Skeletal muscle tissue (tissue), 4 donors: ENCODE measurements around the gene DUOX1. TPM values are rescaled to one million over a fixed set of nuclear protein-coding genes. Genes with fewer than 3 reads are reported as not detected.
"Not testable (repeated sequence)": the region's sequence is repeated elsewhere in the genome, so short reads cannot be mapped to it uniquely, and the experiment has no call there.

Experiments used
- H3K27ac ChIP-seq: one replicate; pipeline ENCODE4 v1.7.0; 2013; ENCODE audit warnings: mild to moderate bottlenecking, low read depth, low read length, inconsistent platforms
- H3K27me3 ChIP-seq, 3 donors: one replicate each; pipeline ENCODE4 v1.7.0; 2013; ENCODE audit warnings: low read length in 3 of 3; ENCODE audit not compliant: control insufficient read depth in 3 of 3, insufficient read depth in 3 of 3
- H3K36me3 ChIP-seq, 3 donors: one replicate each; pipeline ENCODE4 v1.7.0; 2013; ENCODE audit warnings: low read length in 3 of 3; ENCODE audit not compliant: control insufficient read depth in 3 of 3, insufficient read depth in 3 of 3
- H3K4me1 ChIP-seq, 3 donors: one replicate each; pipeline ENCODE4 v1.7.0; 2013; ENCODE audit warnings: low read length in 3 of 3, mild to moderate bottlenecking in 3 of 3; ENCODE audit not compliant: control insufficient read depth in 3 of 3, insufficient read depth in 3 of 3
- H3K4me3 ChIP-seq, 3 donors: one replicate each; pipeline ENCODE4 v1.7.0; 2013; ENCODE audit warnings: low read length in 3 of 3
- H3K9ac ChIP-seq, 3 donors: one replicate each; pipeline ENCODE4 v1.7.0; 2013; ENCODE audit warnings: low read length in 3 of 3, mild to moderate bottlenecking in 3 of 3, moderate library complexity in 2 of 3, low read depth in 1 of 3
- H3K9me3 ChIP-seq, 3 donors: one replicate each; pipeline ENCODE4 v1.7.0; 2013; ENCODE audit warnings: low read length in 3 of 3; ENCODE audit not compliant: control insufficient read depth in 3 of 3
- total RNA-seq: library from RNA; depleted of rRNA; stranded (reverse); fragments of >200 nt; gene quantifications from one replicate; pipeline ENCODE4 v1.2.3, GENCODE V29; 2014
- donor health status: Osteomylitis.

The DUOX1 gene
- total RNA-seq, 1 donor from 2014 or later, result under 0.01 TPM

DNA sequence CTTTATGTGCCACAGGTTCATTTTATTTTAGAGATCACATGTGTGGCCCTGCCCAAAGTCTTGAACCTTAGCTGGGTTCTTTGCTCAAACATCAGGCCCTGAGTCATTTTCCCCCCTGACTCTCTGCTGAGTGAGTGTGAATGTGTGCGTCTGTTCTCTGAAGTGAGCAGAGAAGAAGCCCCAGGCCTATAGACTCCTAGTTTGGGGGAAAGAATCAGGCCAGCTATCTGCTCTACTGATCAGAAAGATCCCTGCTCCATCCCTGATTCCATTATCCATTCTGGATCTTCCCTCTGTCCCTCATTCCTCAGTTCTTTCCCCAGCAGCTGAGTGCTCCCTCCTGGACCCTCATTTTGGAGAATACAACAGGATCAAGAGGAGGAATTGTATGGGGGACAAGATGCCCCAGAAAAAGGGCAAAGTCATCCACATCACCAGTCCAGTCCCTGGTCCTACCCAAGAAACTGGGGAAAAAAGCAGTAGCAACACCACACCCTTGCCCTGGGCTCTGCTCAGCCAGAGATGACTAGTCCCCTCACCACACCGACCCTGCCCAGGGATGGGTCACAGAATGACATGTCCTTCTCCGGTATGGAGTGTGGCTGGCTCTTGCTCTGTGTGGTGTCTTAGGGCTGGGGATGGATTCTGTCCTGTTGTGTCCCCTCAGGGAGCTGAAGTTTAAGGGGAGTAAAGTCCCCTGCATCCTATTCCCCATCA lies 3.2 kb downstream of the DUOX1 start:
- no peak overlapping the region for H3K4me3 ChIP-seq
- no peaks in the 10 kb centered on the region for H3K36me3 ChIP-seq
- H3K9ac ChIP-seq, result no peak overlapping the region
- H3K27ac ChIP-seq, result no peak overlapping the region
- peaks cover 5 to 7% (median 5%) of the 10 kb centered on the region in 3 donors for H3K4me1 ChIP-seq
- no peaks in the 10 kb centered on the region for H3K9me3 ChIP-seq
- peaks cover 67 to 68% (median 67%) of the 10 kb centered on the region in 3 donors for H3K27me3 ChIP-seq

DNA sequence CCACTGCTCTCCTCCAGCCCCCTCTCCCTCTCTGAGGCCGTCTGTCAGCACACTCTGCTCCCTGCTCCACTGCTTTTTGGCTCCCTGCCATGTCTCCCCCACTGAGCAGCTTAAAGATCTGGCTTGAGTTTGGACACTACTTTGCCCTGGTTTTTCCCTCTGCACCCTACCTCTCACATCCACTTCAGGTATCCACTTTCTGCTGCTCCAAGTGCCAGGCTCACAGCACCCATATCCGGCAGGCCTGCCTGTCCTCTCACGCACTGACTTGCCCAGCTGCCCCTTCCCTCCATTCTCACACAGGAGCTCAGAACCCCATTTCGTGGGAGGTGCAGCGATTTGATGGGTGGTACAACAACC lies 3.7 kb downstream of the DUOX1 start:
- no peak overlapping the region for H3K27ac ChIP-seq
- H3K27me3 ChIP-seq, result peaks cover 62 to 67% (median 64%) of the 10 kb centered on the region in 3 donors
- H3K36me3 ChIP-seq, result no peaks in the 10 kb centered on the region
- H3K9ac ChIP-seq, result no peak overlapping the region
- no peak overlapping the region for H3K4me3 ChIP-seq
- H3K4me1 ChIP-seq, result peaks cover 5 to 7% (median 5%) of the 10 kb centered on the region in 3 donors
- H3K9me3 ChIP-seq, result no peaks in the 10 kb centered on the region

DNA sequence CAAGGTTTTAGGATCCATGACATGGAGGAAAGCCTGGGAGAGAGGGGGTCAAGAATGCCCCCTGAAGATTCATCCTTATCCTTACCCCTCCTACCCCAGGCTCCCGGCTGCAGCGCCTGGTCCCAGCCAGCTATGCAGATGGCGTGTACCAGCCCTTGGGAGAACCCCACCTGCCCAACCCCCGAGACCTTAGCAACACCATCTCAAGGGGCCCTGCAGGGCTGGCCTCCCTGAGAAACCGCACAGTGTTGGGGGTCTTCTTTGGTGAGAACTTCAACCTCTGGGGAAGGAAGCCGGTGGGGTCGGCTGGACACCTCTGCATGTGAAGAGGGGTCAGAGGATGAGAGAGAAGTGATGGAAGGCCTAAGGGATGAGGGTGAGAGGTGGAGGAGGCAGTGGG lies 4.3 kb downstream of the DUOX1 start:
- no peak overlapping the region for H3K9ac ChIP-seq
- peaks cover 5 to 7% (median 5%) of the 10 kb centered on the region in 3 donors for H3K4me1 ChIP-seq
- H3K4me3 ChIP-seq, result no peak overlapping the region
- H3K9me3 ChIP-seq, result no peaks in the 10 kb centered on the region
- no peaks in the 10 kb centered on the region for H3K36me3 ChIP-seq
- H3K27me3 ChIP-seq, result peaks cover 57 to 62% (median 59%) of the 10 kb centered on the region in 3 donors
- no peak overlapping the region for H3K27ac ChIP-seq

DNA sequence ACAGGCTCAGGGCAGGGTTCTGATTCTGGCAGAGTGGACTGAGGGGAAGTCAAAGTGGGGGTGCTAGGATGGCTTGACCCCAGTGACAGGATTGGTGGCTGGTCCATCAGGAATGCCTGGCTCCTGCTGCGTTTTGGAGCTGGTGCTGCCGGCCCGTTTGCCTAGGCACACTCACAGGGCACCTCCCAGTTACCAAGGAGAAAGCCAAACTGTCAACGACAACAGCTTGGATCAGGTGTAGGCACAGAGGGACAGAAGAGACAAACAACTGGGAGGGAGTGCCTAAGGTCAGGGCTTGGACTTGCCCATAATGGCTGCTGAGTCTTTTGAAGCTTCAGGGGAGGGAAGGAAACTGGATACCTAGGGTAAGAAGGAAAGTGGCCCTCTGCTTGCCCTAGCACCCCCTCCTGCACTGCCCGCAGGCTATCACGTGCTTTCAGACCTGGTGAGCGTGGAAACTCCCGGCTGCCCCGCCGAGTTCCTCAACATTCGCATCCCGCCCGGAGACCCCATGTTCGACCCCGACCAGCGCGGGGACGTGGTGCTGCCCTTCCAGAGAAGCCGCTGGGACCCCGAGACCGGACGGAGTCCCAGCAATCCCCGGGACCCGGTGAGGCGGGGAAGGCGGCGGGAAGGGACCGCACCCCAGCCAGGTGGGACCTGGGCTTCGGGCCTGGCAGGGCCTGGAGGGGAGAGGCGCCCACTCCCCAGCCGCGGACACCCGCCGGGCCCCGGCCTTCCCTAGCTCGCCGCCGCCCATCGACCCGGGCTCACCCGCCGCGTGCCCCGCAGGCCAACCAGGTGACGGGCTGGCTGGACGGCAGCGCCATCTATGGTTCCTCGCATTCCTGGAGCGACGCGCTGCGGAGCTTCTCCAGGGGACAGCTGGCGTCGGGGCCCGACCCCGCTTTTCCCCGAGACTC lies 5.1 kb downstream of the DUOX1 start:
- Histone ChIP-seq H3K9me3 (no peaks in the 10 kb centered on the region), H3K9ac (no peak overlapping the region), H3K4me1 (peaks cover 5 to 7% (median 5%) of the 10 kb centered on the region in 3 donors), H3K27me3 (peaks cover 50 to 55% (median 53%) of the 10 kb centered on the region in 3 donors), H3K27ac (no peak overlapping the region), H3K36me3 (no peaks in the 10 kb centered on the region), H3K4me3 (no peak overlapping the region)

DNA sequence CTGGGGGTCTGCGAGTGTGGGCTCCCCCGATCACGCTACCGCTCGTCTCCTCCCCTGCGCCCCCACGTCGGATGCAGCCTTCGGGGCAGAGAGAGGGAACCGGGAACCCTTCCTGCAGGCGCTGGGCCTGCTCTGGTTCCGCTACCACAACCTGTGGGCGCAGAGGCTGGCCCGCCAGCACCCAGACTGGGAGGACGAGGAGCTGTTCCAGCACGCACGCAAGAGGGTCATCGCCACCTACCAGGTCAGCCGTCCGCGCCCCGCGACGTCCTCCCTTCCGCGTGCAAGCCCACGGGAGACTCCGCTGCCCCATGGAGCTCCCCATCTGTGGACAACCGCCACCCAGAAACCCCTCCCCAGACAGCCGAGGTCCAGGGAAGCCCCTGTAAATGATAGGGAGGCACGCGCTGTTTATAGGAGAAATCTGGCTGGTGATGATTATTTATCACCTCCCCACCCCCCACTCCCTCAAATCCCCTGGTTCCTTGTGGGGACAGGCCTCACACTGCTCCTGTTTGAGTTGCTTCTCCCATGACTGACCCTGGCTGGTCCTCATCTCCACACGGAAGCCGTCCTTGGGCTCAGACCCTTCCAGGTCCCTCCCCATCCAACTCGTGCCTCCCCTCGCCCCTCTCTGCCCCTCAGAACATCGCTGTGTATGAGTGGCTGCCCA lies 6.0 kb downstream of the DUOX1 start:
- H3K9ac ChIP-seq, H3K27ac ChIP-seq, H3K36me3 ChIP-seq, H3K4me3 ChIP-seq, H3K4me1 ChIP-seq, H3K9me3 ChIP-seq: not testable (repeated sequence)
- peaks cover 41 to 46% (median 44%) of the 10 kb centered on the region in 3 donors for H3K27me3 ChIP-seq

- Histone ChIP-seq H3K27me3 (peaks cover 39 to 47% (median 39%) of the 10 kb centered on the region in 3 donors), H3K9ac (no peak overlapping the region), H3K27ac (no peak overlapping the region), H3K9me3 (no peaks in the 10 kb centered on the region), H3K36me3 (no peaks in the 10 kb centered on the region), H3K4me3 (no peak overlapping the region), H3K4me1 (peaks cover 5 to 7% (median 5%) of the 10 kb centered on the region in 3 donors)
Observed at GRCh38 chr15:45136378-45136764, 6.6 kb downstream of the DUOX1 start.

- H3K4me1 ChIP-seq, result peaks cover 5 to 7% (median 5%) of the 10 kb centered on the region in 3 donors
- no peak overlapping the region for H3K9ac ChIP-seq
- H3K36me3 ChIP-seq, result no peaks in the 10 kb centered on the region
- no peaks in the 10 kb centered on the region for H3K9me3 ChIP-seq
- no peak overlapping the region for H3K4me3 ChIP-seq
- H3K27ac ChIP-seq, result no peak overlapping the region
- peaks cover 34 to 54% (median 39%) of the 10 kb centered on the region in 3 donors for H3K27me3 ChIP-seq
Observed at GRCh38 chr15:45137703-45138102, 7.9 kb downstream of the DUOX1 start.

DNA sequence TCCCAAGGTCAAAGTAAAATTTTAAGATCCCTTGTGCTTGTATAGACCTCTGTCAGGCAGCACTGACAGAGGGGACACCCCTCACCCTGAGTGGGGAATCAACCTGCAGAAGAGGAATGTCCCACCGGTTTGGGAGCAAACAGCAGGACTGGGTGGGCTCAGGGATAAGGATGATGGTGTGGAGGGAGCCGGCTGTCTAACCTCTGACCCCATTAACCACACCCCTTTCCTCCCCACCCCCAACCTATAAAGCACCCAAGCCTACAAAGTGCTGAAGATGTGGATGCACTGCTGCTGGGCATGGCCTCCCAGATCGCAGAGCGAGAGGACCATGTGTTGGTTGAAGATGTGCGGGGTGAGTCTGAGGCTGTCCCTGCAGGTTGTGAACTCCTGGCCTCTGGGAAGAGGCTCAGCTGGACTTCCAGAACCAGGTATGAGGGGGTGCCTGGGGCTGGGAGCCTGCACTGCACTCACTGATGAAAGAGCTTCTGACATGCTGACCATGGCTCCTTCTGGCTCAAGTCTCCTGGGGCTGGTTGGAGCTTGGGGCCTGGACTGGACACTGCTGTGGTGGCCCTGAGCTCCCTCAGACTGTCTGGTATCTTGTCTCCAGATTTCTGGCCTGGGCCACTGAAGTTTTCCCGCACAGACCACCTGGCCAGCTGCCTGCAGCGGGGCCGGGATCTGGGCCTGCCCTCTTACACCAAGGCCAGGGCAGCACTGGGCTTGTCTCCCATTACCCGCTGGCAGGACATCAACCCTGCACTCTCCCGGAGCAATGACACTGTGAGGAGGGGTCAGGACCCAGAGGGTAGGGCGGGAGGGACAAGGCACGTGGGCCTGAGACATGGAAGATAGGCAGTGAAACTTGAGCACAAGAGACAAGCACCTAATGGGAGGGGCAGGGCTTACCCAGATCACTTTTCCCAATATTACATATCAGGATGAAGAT lies 9.3 kb downstream of the DUOX1 start:
- no peak overlapping the region for H3K4me3 ChIP-seq
- no peaks in the 10 kb centered on the region for H3K9me3 ChIP-seq
- no peaks in the 10 kb centered on the region for H3K36me3 ChIP-seq
- peaks cover 5 to 7% (median 5%) of the 10 kb centered on the region in 3 donors for H3K4me1 ChIP-seq
- H3K9ac ChIP-seq, result no peak overlapping the region
- H3K27ac ChIP-seq, result no peak overlapping the region
- peaks cover 27 to 55% (median 30%) of the 10 kb centered on the region in 3 donors for H3K27me3 ChIP-seq

DNA sequence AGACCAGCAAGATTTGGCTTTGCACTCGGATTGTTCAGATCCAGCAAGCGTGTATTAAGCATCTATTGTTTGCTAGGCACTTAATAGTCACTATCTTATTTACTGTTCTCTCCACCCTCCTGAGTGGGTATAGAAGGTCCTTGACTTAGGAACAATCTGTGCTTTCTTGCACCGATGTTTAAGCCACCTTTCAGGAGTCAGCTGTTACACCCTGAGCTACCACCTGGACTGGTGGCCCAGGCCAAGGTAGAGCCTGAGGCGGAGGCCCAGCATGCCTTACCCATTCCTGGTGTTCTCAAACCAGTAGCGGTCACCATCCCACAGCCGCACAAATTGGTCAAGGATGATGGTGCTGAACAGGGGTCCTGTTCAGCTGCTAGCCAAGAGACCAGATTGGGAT lies 10.0 kb downstream of the DUOX1 start:
- peaks cover 2 to 5% (median 3%) of the 10 kb centered on the region in 3 donors for H3K4me1 ChIP-seq
- H3K9ac ChIP-seq, result no peak overlapping the region
- H3K36me3 ChIP-seq, result no peaks in the 10 kb centered on the region
- no peaks in the 10 kb centered on the region for H3K9me3 ChIP-seq
- H3K27ac ChIP-seq, result no peak overlapping the region
- peaks cover 21 to 53% (median 26%) of the 10 kb centered on the region in 3 donors for H3K27me3 ChIP-seq
- H3K4me3 ChIP-seq, result no peak overlapping the region
